ENCODE measurements around the gene TEX52. TPM values are rescaled to one million over a fixed set of nuclear protein-coding genes. Genes with fewer than 3 reads are reported as not detected.
"Not testable (repeated sequence)": the region's sequence is repeated elsewhere in the genome, so short reads cannot be mapped to it uniquely, and the experiment has no call there.

TEX52 gene
- total and polyA plus RNA-seq, 4 donors: 0.81 to 1.3 TPM; not detected in 2

- under 1% methylated on average over 35 of the region's 38 CpGs for WGBS (ENCODE audit: insufficient coverage)
- H3K4me1 ChIP-seq (ENCODE audit: control insufficient read depth, insufficient read depth, low read length): peaks cover 20% of the 10 kb centered on the region
- peaks cover 9% of the 10 kb centered on the region for H3K36me3 ChIP-seq (ENCODE audit: control insufficient read depth, insufficient read depth, low read length)
- peak overlapping the region; percentile 53 for H3K4me3 ChIP-seq (ENCODE audit: low read depth, low read length)
- no peaks in the 10 kb centered on the region for H3K27me3 ChIP-seq (ENCODE audit: control insufficient read depth, insufficient read depth, low read length)
- H3K9me3 ChIP-seq (ENCODE audit: control insufficient read depth, insufficient read depth, low read length): no peaks in the 10 kb centered on the region
- DNase-seq (ENCODE audit: low read depth in 4 of 6, low spot score in 6 of 6): no peak
- no peak overlapping the region for H3K27ac ChIP-seq (ENCODE audit: low read depth, low read length)
These were observed 19.7 kb upstream of the TEX52 start for GRCh38 chr12:2876431-2877046.

- DNase-seq (ENCODE audit: low read depth in 4 of 6, low spot score in 6 of 6); H3K4me3 ChIP-seq (ENCODE audit: low read depth, low read length); H3K9me3 ChIP-seq (ENCODE audit: control insufficient read depth, insufficient read depth, low read length); H3K27me3 ChIP-seq (ENCODE audit: control insufficient read depth, insufficient read depth, low read length); H3K27ac ChIP-seq (ENCODE audit: low read depth, low read length); H3K4me1 ChIP-seq (ENCODE audit: control insufficient read depth, insufficient read depth, low read length): not testable (repeated sequence)
- WGBS (ENCODE audit: insufficient coverage): 86% methylated on average over 7 of the region's 9 CpGs
- peaks cover 10% of the 10 kb centered on the region for H3K36me3 ChIP-seq (ENCODE audit: control insufficient read depth, insufficient read depth, low read length)
These were observed 12.3 kb upstream of the TEX52 start for GRCh38 chr12:2868986-2869632.

DNA sequence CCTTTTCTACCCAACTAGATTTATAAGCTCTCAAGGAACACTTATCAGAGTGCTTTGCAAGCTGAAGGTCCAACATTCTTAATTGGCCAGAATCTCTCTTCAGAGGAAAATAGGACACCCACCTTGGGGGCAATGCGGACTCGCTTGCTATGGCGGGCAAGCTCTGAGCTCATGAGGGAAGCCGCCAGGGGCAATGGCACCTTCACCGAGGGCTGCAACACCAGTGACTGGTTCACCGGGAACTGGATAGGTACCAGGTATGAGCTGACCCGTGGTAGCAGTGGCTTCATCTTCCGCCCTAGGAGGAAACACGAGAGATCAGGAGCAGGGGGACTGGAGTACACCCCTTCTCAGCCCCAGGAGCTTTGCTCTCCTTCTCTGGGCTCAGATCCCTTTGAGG is 7.4 kb upstream of the TEX52 start:
- Histone ChIP-seq H3K4me3 (ENCODE audit: low read depth, low read length) (no peak overlapping the region), H3K27me3 (ENCODE audit: control insufficient read depth, insufficient read depth, low read length) (no peaks in the 10 kb centered on the region), H3K4me1 (ENCODE audit: control insufficient read depth, insufficient read depth, low read length) (no peaks in the 10 kb centered on the region), H3K9me3 (ENCODE audit: control insufficient read depth, insufficient read depth, low read length) (no peaks in the 10 kb centered on the region), H3K36me3 (ENCODE audit: control insufficient read depth, insufficient read depth, low read length) (peaks cover 20% of the 10 kb centered on the region), H3K27ac (ENCODE audit: low read depth, low read length) (no peak overlapping the region)
- WGBS (ENCODE audit: insufficient coverage): 94% methylated on average over 9 of the region's 9 CpGs
- DNase-seq (ENCODE audit: low read depth in 4 of 6, low spot score in 6 of 6): peak in 1 of 6 donors; percentile 23

- H3K36me3 ChIP-seq (ENCODE audit: control insufficient read depth, insufficient read depth, low read length): peaks cover 28% of the 10 kb centered on the region
- WGBS (ENCODE audit: insufficient coverage): 96% methylated on average over 7 of the region's 7 CpGs
- not testable (repeated sequence) for DNase-seq (ENCODE audit: low read depth in 4 of 6, low spot score in 6 of 6); H3K4me3 ChIP-seq (ENCODE audit: low read depth, low read length); H3K4me1 ChIP-seq (ENCODE audit: control insufficient read depth, insufficient read depth, low read length); H3K27ac ChIP-seq (ENCODE audit: low read depth, low read length); H3K9me3 ChIP-seq (ENCODE audit: control insufficient read depth, insufficient read depth, low read length); H3K27me3 ChIP-seq (ENCODE audit: control insufficient read depth, insufficient read depth, low read length)
These were observed 6.6 kb upstream of the TEX52 start for GRCh38 chr12:2863402-2863801.

- H3K4me1 ChIP-seq (ENCODE audit: control insufficient read depth, insufficient read depth, low read length): no peaks in the 10 kb centered on the region
- H3K27ac ChIP-seq (ENCODE audit: low read depth, low read length): no peak overlapping the region
- peaks cover 30% of the 10 kb centered on the region for H3K36me3 ChIP-seq (ENCODE audit: control insufficient read depth, insufficient read depth, low read length)
- no peak overlapping the region for H3K4me3 ChIP-seq (ENCODE audit: low read depth, low read length)
- H3K27me3 ChIP-seq (ENCODE audit: control insufficient read depth, insufficient read depth, low read length): no peaks in the 10 kb centered on the region
- no peaks in the 10 kb centered on the region for H3K9me3 ChIP-seq (ENCODE audit: control insufficient read depth, insufficient read depth, low read length)
- DNase-seq (ENCODE audit: low read depth in 4 of 6, low spot score in 6 of 6): no peak
- WGBS (ENCODE audit: insufficient coverage): 94% methylated on average over 5 of the region's 7 CpGs
These were observed 6.0 kb upstream of the TEX52 start for GRCh38 chr12:2862876-2863275.

DNA sequence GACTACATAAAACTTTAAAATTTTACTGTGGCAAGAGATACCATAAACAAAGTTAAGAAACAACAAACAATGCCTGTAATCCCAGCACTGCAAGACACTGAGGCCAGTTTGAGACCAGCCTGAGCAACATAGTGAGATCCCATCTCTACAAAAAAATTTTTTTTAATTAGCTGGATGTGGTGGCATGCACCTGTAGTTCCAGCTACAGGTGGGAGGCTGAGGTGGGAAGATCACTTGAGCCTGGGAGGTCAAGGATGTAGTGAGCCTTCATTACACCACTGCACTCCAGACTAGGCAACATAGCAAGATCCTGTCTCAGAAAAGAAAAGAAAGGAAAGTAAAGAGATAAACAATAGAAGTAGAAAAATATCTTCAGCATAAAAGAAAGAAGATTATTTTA is 3.3 kb upstream of the TEX52 start:
- H3K36me3 ChIP-seq (ENCODE audit: control insufficient read depth, insufficient read depth, low read length): peaks cover 31% of the 10 kb centered on the region

DNA sequence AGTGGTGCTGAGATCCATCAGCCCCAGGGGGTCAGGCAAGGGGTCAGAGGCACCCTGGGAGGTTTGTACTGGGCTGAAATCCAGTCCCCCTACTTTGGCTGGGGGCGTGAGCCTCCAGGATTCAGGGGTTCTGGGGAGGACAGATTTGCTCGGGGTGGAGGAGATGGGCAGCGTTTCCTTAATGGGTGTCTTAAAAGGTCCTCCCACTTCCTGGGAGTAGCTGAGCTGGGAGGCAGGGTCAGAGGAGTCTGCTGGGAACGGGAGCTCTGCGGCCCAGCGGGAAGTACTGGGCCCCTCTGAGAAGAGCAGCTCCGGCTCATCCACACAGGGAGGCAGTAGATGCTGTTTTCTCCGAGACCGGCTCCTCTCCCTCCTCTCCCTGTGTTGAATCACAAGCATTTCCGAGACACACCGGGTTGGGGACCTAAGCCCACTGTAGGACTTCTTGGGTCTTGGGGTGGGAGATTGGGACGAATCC is 2.1 kb upstream of the TEX52 start:
- Histone ChIP-seq H3K4me3 (ENCODE audit: low read depth, low read length) (no peak overlapping the region), H3K27me3 (ENCODE audit: control insufficient read depth, insufficient read depth, low read length) (no peaks in the 10 kb centered on the region), H3K9me3 (ENCODE audit: control insufficient read depth, insufficient read depth, low read length) (no peaks in the 10 kb centered on the region), H3K4me1 (ENCODE audit: control insufficient read depth, insufficient read depth, low read length) (peaks cover under 1% of the 10 kb centered on the region), H3K27ac (ENCODE audit: low read depth, low read length) (no peak overlapping the region), H3K36me3 (ENCODE audit: control insufficient read depth, insufficient read depth, low read length) (peaks cover 25% of the 10 kb centered on the region)
- 91% methylated on average over 6 of the region's 12 CpGs for WGBS (ENCODE audit: insufficient coverage)
- DNase-seq (ENCODE audit: low read depth in 4 of 6, low spot score in 6 of 6): no peak

More for the DNA sequence above, 3.3 kb upstream of the TEX52 start:
- DNase-seq (ENCODE audit: low read depth in 4 of 6, low spot score in 6 of 6): no peak
- no peak overlapping the region for H3K4me3 ChIP-seq (ENCODE audit: low read depth, low read length)
- no peaks in the 10 kb centered on the region for H3K9me3 ChIP-seq (ENCODE audit: control insufficient read depth, insufficient read depth, low read length)
- H3K27me3 ChIP-seq (ENCODE audit: control insufficient read depth, insufficient read depth, low read length): no peaks in the 10 kb centered on the region
- H3K27ac ChIP-seq (ENCODE audit: low read depth, low read length): no peak overlapping the region
- H3K4me1 ChIP-seq (ENCODE audit: control insufficient read depth, insufficient read depth, low read length): no peaks in the 10 kb centered on the region

DNA sequence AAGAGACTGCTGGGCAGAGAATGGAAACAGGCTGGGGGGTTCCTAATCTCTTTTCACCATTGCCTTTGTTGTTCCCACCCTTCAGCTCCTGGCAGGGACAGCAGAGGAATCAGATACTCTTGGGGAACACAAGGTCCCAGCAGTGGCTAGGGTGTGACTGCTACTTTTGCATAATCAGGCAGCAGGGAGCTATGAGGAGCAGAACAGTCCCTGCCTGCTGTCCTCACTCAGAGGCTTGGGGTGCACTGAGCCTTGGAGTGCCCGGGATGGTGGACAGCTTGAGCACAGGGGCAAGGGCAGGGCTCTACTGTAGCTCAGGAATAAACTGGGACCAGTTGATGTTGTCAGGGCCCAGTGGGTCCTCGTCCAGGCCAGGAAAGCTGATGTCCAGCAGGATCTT is 1.5 kb upstream of the TEX52 start:
- no peak for DNase-seq (ENCODE audit: low read depth in 4 of 6, low spot score in 6 of 6)
- peaks cover 6% of the 10 kb centered on the region for H3K4me1 ChIP-seq (ENCODE audit: control insufficient read depth, insufficient read depth, low read length)
- no peaks in the 10 kb centered on the region for H3K27me3 ChIP-seq (ENCODE audit: control insufficient read depth, insufficient read depth, low read length)
- H3K27ac ChIP-seq (ENCODE audit: low read depth, low read length): no peak overlapping the region
- peaks cover 22% of the 10 kb centered on the region for H3K36me3 ChIP-seq (ENCODE audit: control insufficient read depth, insufficient read depth, low read length)
- no peaks in the 10 kb centered on the region for H3K9me3 ChIP-seq (ENCODE audit: control insufficient read depth, insufficient read depth, low read length)
- H3K4me3 ChIP-seq (ENCODE audit: low read depth, low read length): no peak overlapping the region
- WGBS (ENCODE audit: insufficient coverage): 88% methylated on average over 2 of the region's 2 CpGs

DNA sequence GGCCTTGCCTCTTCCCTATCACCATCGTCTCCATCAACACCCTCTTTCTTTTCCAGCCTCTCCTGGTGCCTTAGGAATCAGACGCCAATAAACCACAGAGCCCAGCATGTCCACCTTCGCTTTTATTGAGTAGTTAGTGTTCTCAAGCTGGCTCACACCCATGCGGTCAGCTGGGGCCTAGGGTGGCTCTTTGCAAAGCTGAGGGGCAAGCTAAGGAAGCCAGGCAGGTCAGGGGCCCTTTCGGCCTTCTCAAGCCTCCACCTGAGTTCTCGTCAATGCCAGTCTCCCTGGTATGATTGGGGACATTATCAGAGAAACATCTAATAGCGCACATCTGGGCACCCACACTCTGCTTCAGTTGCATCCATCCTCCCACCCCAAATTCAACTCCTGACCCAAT is 737 bp upstream of the TEX52 start:
- H3K27me3 ChIP-seq (ENCODE audit: control insufficient read depth, insufficient read depth, low read length): no peaks in the 10 kb centered on the region
- peaks cover 20% of the 10 kb centered on the region for H3K36me3 ChIP-seq (ENCODE audit: control insufficient read depth, insufficient read depth, low read length)
- H3K4me3 ChIP-seq (ENCODE audit: low read depth, low read length): no peak overlapping the region
- no peaks in the 10 kb centered on the region for H3K9me3 ChIP-seq (ENCODE audit: control insufficient read depth, insufficient read depth, low read length)
- H3K4me1 ChIP-seq (ENCODE audit: control insufficient read depth, insufficient read depth, low read length): peaks cover 6% of the 10 kb centered on the region
- 96% methylated on average over 5 of the region's 7 CpGs for WGBS (ENCODE audit: insufficient coverage)
- DNase-seq (ENCODE audit: low read depth in 4 of 6, low spot score in 6 of 6): no peak
- no peak overlapping the region for H3K27ac ChIP-seq (ENCODE audit: low read depth, low read length)

- no peaks in the 10 kb centered on the region for H3K27me3 ChIP-seq (ENCODE audit: control insufficient read depth, insufficient read depth, low read length)
- H3K9me3 ChIP-seq (ENCODE audit: control insufficient read depth, insufficient read depth, low read length): no peaks in the 10 kb centered on the region
- WGBS (ENCODE audit: insufficient coverage): no CpG with 5 or more reads among the region's 3 CpGs
- H3K36me3 ChIP-seq (ENCODE audit: control insufficient read depth, insufficient read depth, low read length): peaks cover 20% of the 10 kb centered on the region
- no peak overlapping the region for H3K27ac ChIP-seq (ENCODE audit: low read depth, low read length)
- H3K4me3 ChIP-seq (ENCODE audit: low read depth, low read length): no peak overlapping the region
- no peak for DNase-seq (ENCODE audit: low read depth in 4 of 6, low spot score in 6 of 6)
- peaks cover 6% of the 10 kb centered on the region for H3K4me1 ChIP-seq (ENCODE audit: control insufficient read depth, insufficient read depth, low read length)
These were observed 788 bp downstream of the TEX52 start for GRCh38 chr12:2856051-2856450.

All from spinal cord (tissue), 10 donors.